Liver (tissue), 3 donors: ENCODE data around the gene ARID5B.

Experiments
- ATF3 ChIP-seq: IDR thresholded peaks from 2 replicates; pipeline ENCODE4 v1.6.1; 2016; ENCODE audit warnings: antibody characterized with exemption
- CTCF ChIP-seq: fragments of 150-350 bp; IDR thresholded peaks from 2 replicates; pipeline ENCODE4 v1.5.1; 2017; ENCODE audit warnings: improper control_type of control experiment, low read depth, low read length; ENCODE audit not compliant: missing input control
- EGR1 ChIP-seq, 2 donors: IDR thresholded peaks; 2 replicates each; pipeline ENCODE4 v1.6.1; 2016 to 2018; ENCODE audit warnings: antibody characterized with exemption in 2 of 2, low read depth in 2 of 2
- MAX ChIP-seq: IDR thresholded peaks from 2 replicates; pipeline ENCODE4 v1.6.1; 2016; ENCODE audit warnings: antibody characterized with exemption
- RAD21 ChIP-seq, 2 donors: IDR thresholded peaks; 2 replicates each; pipeline ENCODE4 v1.6.1; 2016; ENCODE audit warnings: antibody characterized with exemption in 2 of 2, mild to moderate bottlenecking in 2 of 2
- REST ChIP-seq: IDR thresholded peaks from 2 replicates; pipeline ENCODE4 v1.6.1; 2016; ENCODE audit warnings: antibody characterized with exemption, mild to moderate bottlenecking
- SP1 ChIP-seq: IDR thresholded peaks from 2 replicates; pipeline ENCODE4 v1.6.1; 2018; ENCODE audit warnings: antibody characterized with exemption, mild to moderate bottlenecking
- TAF1 ChIP-seq: conservative IDR thresholded peaks from 2 replicates; pipeline ENCODE4 v1.6.1; 2016; ENCODE audit warnings: antibody characterized with exemption, mild to moderate bottlenecking
- donor health status: healthy.
- donor health status: healthy.

- no peak for TF ChIP-seq MAX
- no peak for TF ChIP-seq CTCF
- TF ChIP-seq ATF3, result no peak
- no peak for TF ChIP-seq REST
- no peak for TF ChIP-seq SP1
- no peak for TF ChIP-seq TAF1
- TF ChIP-seq RAD21 (IDR thresholded peaks at IDR 0.05), result no peak
- TF ChIP-seq EGR1 (IDR thresholded peaks at IDR 0.05; ENCODE audit: low read depth in 2 of 2), result no peak
Observed at GRCh38 chr10:62099299-62099698, 197.8 kb downstream of the ARID5B start.
